Suprapubic skin (tissue), 4 donors: Measurements from ENCODE around the gene SIRPA. TPM values are rescaled to one million over a fixed set of nuclear protein-coding genes. Genes with fewer than 3 reads are reported as not detected.

Experiments used
- DNase-seq, 2 donors: peaks; one replicate each; pipeline ENCODE4 v3.0.0-alpha.2; 2019; ENCODE audit warnings: low spot score in 2 of 2
- H3K27ac ChIP-seq: fragments of 200-600 bp; sonication (generic); one replicate; pipeline ENCODE4 v1.5.1; 2019
- H3K27me3 ChIP-seq: fragments of 200-600 bp; sonication (generic); one replicate; pipeline ENCODE4 v1.5.1; 2019
- H3K36me3 ChIP-seq: fragments of 200-600 bp; sonication (generic); one replicate; pipeline ENCODE4 v1.5.1; 2019
- H3K4me1 ChIP-seq: fragments of 200-600 bp; sonication (generic); one replicate; pipeline ENCODE4 v1.5.1; 2019
- H3K4me3 ChIP-seq: fragments of 200-600 bp; sonication (generic); one replicate; pipeline ENCODE4 v1.5.1; 2019; ENCODE audit warnings: mild to moderate bottlenecking
- H3K9me3 ChIP-seq: fragments of 200-600 bp; sonication (generic); one replicate; pipeline ENCODE4 v1.5.1; 2019
- CTCF ChIP-seq, 2 donors: fragments of 200-600 bp in 1 of 2; fragments of 450-650 bp in 1 of 2; sonication (generic) in 1 of 2; IDR thresholded peaks; one replicate each; pipeline ENCODE4 v1.5.1; 2016 to 2019; ENCODE audit warnings: antibody characterized with exemption in 2 of 2, mild to moderate bottlenecking in 1 of 2, moderate library complexity in 1 of 2
- EP300 ChIP-seq: sonication (generic); formaldehyde crosslinking; IDR thresholded peaks from one replicate; pipeline ENCODE4 v1.6.1; 2017; ENCODE audit warnings: antibody characterized with exemption
- POLR2A ChIP-seq, 2 donors: fragments of 450-650 bp; IDR thresholded peaks; one replicate each; pipeline ENCODE4 v1.6.1; 2017; ENCODE audit warnings: antibody characterized with exemption in 2 of 2, mild to moderate bottlenecking in 2 of 2, moderate library complexity in 2 of 2
- POLR2AphosphoS5 ChIP-seq, 3 donors: sonication (generic); formaldehyde crosslinking; IDR thresholded peaks; one replicate each; pipeline ENCODE4 v1.6.1; 2017; ENCODE audit warnings: antibody characterized with exemption in 3 of 3
- WGBS: methylation state at CpG from one replicate; pipeline ENCODE4 v1.1.5; 2018; 5-methylcytosine and 5-hydroxymethylcytosine counted together
- total RNA-seq, 4 donors: library from RNA; depleted of rRNA; stranded (reverse); fragments of >200 nt; gene quantifications; one replicate each; pipeline ENCODE4 v1.1.0, GENCODE V29; 2016

The SIRPA gene
- total RNA-seq, 4 donors from 2014 or later: 30.3 to 53.3 (median 47.3) TPM

GRCh38 chr20:1943275-1944002 is 48.2 kb downstream of the SIRPA start:
- DNase-seq: peak; percentile 92
- Histone ChIP-seq H3K4me3 (no peak overlapping the region), H3K9me3 (no peaks in the 10 kb centered on the region), H3K27ac (peak overlapping the region; percentile 68), H3K36me3 (peaks cover 4% of the 10 kb centered on the region), H3K27me3 (no peaks in the 10 kb centered on the region), H3K4me1 (peaks cover 72% of the 10 kb centered on the region)
- WGBS: 60% methylated on average over 8 of the region's 8 CpGs
- TF ChIP-seq EP300 (no peak), CTCF (IDR thresholded peaks at IDR 0.05) (no peak), POLR2AphosphoS5 (IDR thresholded peaks at IDR 0.05) (peak in 2 of 3 donors; percentile 41 to 65), POLR2A (IDR thresholded peaks at IDR 0.05) (no peak)

- H3K36me3 ChIP-seq: no peaks in the 10 kb centered on the region
- H3K4me1 ChIP-seq: peaks cover 70% of the 10 kb centered on the region
- H3K27ac ChIP-seq: peak overlapping the region; percentile 68
- WGBS: 65% methylated on average over 6 of the region's 6 CpGs
- H3K4me3 ChIP-seq: no peak overlapping the region
- TF ChIP-seq CTCF (IDR thresholded peaks at IDR 0.05) (no peak), POLR2AphosphoS5 (IDR thresholded peaks at IDR 0.05) (no peak), EP300 (no peak), POLR2A (IDR thresholded peaks at IDR 0.05) (no peak)
- no peaks in the 10 kb centered on the region for H3K27me3 ChIP-seq
- peak in 1 of 2 donors; percentile 53 for DNase-seq
- H3K9me3 ChIP-seq: no peaks in the 10 kb centered on the region
Measured at GRCh38 chr20:1944345-1945091, 49.3 kb downstream of the SIRPA start.

- no peaks in the 10 kb centered on the region for H3K27me3 ChIP-seq
- WGBS: 76% methylated on average over 9 of the region's 9 CpGs
- peaks cover 74% of the 10 kb centered on the region for H3K4me1 ChIP-seq
- TF ChIP-seq POLR2A (IDR thresholded peaks at IDR 0.05): no peak
- TF ChIP-seq CTCF (IDR thresholded peaks at IDR 0.05): no peak
- TF ChIP-seq POLR2AphosphoS5 (IDR thresholded peaks at IDR 0.05): no peak
- no peak for TF ChIP-seq EP300
- H3K9me3 ChIP-seq: no peaks in the 10 kb centered on the region
- no peaks in the 10 kb centered on the region for H3K36me3 ChIP-seq
- no peak overlapping the region for H3K4me3 ChIP-seq
- H3K27ac ChIP-seq: peak overlapping the region; percentile 68
- DNase-seq: peak; percentile 87 to 88
Measured at GRCh38 chr20:1945134-1945618, 50.0 kb downstream of the SIRPA start.

GRCh38 chr20:1945660-1946059 is 50.5 kb downstream of the SIRPA start:
- H3K4me1 ChIP-seq: peaks cover 72% of the 10 kb centered on the region
- H3K9me3 ChIP-seq: no peaks in the 10 kb centered on the region
- H3K27me3 ChIP-seq: no peaks in the 10 kb centered on the region
- DNase-seq: no peak
- H3K4me3 ChIP-seq: no peak overlapping the region
- no peaks in the 10 kb centered on the region for H3K36me3 ChIP-seq
- no peak for TF ChIP-seq CTCF (IDR thresholded peaks at IDR 0.05)
- no peak for TF ChIP-seq EP300
- no peak for TF ChIP-seq POLR2AphosphoS5 (IDR thresholded peaks at IDR 0.05)
- no peak for TF ChIP-seq POLR2A (IDR thresholded peaks at IDR 0.05)
- 83% methylated on average over 7 of the region's 7 CpGs for WGBS
- peak overlapping the region; percentile 61 for H3K27ac ChIP-seq

- Histone ChIP-seq H3K27ac (no peak overlapping the region), H3K4me3 (peak overlapping the region; percentile 16), H3K9me3 (no peaks in the 10 kb centered on the region), H3K4me1 (peaks cover 65% of the 10 kb centered on the region), H3K36me3 (no peaks in the 10 kb centered on the region), H3K27me3 (no peaks in the 10 kb centered on the region)
- TF ChIP-seq POLR2A (IDR thresholded peaks at IDR 0.05): no peak
- WGBS: 64% methylated on average over 7 of the region's 7 CpGs
- no peak for DNase-seq
Measured at GRCh38 chr20:1946442-1946761, 51.2 kb downstream of the SIRPA start.
